Mucosa of rectum (tissue), 2 donors: Measurements from ENCODE around the gene RACGAP1.

ENCODE experiments used
- H3K27ac ChIP-seq, 2 donors: one replicate each; pipeline ENCODE4 v1.7.0; 2013; ENCODE audit warnings: inconsistent platforms in 2 of 2, low read depth in 2 of 2, low read length in 2 of 2
- H3K27me3 ChIP-seq, 2 donors: one replicate each; pipeline ENCODE4 v1.7.0; 2013; ENCODE audit warnings: low read length in 2 of 2; ENCODE audit not compliant: control insufficient read depth in 2 of 2, insufficient read depth in 2 of 2
- H3K36me3 ChIP-seq, 2 donors: one replicate each; pipeline ENCODE4 v1.7.0; 2013; ENCODE audit warnings: low read length in 2 of 2; ENCODE audit not compliant: control insufficient read depth in 2 of 2, insufficient read depth in 2 of 2
- H3K4me1 ChIP-seq, 2 donors: one replicate each; pipeline ENCODE4 v1.7.0; 2013; ENCODE audit warnings: low read length in 2 of 2, mild to moderate bottlenecking in 1 of 2; ENCODE audit not compliant: control insufficient read depth in 2 of 2, insufficient read depth in 2 of 2
- H3K4me3 ChIP-seq, 2 donors: one replicate each; pipeline ENCODE4 v1.7.0; 2013; ENCODE audit warnings: low read length in 2 of 2
- H3K9ac ChIP-seq, 2 donors: one replicate each; pipeline ENCODE4 v1.7.0; 2013; ENCODE audit warnings: low read length in 2 of 2, low read depth in 1 of 2, mild to moderate bottlenecking in 1 of 2
- H3K9me3 ChIP-seq, 2 donors: one replicate each; pipeline ENCODE4 v1.7.0; 2013; ENCODE audit warnings: low read length in 2 of 2; ENCODE audit not compliant: control insufficient read depth in 2 of 2
- donor health status: healthy.
- donor health status: Normal muscosa, but diverticular disease.

The RACGAP1 gene

GRCh38 chr12:50055831-50056638 lies 30.7 kb upstream of the RACGAP1 start:
- H3K9me3 ChIP-seq = no peaks in the 10 kb centered on the region
- H3K4me1 ChIP-seq = peaks cover 8 to 12% of the 10 kb centered on the region in 2 donors
- no peaks in the 10 kb centered on the region for H3K36me3 ChIP-seq
- H3K27me3 ChIP-seq = peaks cover 12 to 14% of the 10 kb centered on the region in 2 donors
- H3K27ac ChIP-seq = no peak overlapping the region
- H3K4me3 ChIP-seq = no peak overlapping the region
- no peak overlapping the region for H3K9ac ChIP-seq

- Histone ChIP-seq H3K9me3 (no peaks in the 10 kb centered on the region), H3K27ac (no peak overlapping the region), H3K27me3 (peaks cover 14 to 19% of the 10 kb centered on the region in 2 donors), H3K4me1 (peaks cover 9 to 14% of the 10 kb centered on the region in 2 donors), H3K9ac (no peak overlapping the region), H3K4me3 (no peak overlapping the region), H3K36me3 (no peaks in the 10 kb centered on the region)
Observed at GRCh38 chr12:50053583-50053982, 28.3 kb upstream of the RACGAP1 start.

GRCh38 chr12:50052964-50053363 lies 27.7 kb upstream of the RACGAP1 start:
- Histone ChIP-seq H3K9ac (no peak overlapping the region), H3K27ac (no peak overlapping the region), H3K4me1 (peaks cover 9 to 14% of the 10 kb centered on the region in 2 donors), H3K9me3 (no peaks in the 10 kb centered on the region), H3K4me3 (no peak overlapping the region), H3K27me3 (peaks cover 14 to 19% of the 10 kb centered on the region in 2 donors), H3K36me3 (no peaks in the 10 kb centered on the region)

- peaks cover 14 to 19% of the 10 kb centered on the region in 2 donors for H3K27me3 ChIP-seq
- H3K4me1 ChIP-seq = peaks cover 9 to 14% of the 10 kb centered on the region in 2 donors
- no peaks in the 10 kb centered on the region for H3K9me3 ChIP-seq
- no peaks in the 10 kb centered on the region for H3K36me3 ChIP-seq
- no peak overlapping the region for H3K27ac ChIP-seq
- no peak overlapping the region for H3K9ac ChIP-seq
- H3K4me3 ChIP-seq = no peak overlapping the region
Observed at GRCh38 chr12:50052544-50052943, 27.2 kb upstream of the RACGAP1 start.

- Histone ChIP-seq H3K9ac (no peak overlapping the region), H3K36me3 (no peaks in the 10 kb centered on the region), H3K4me3 (no peak overlapping the region), H3K27me3 (peaks cover 5 to 11% of the 10 kb centered on the region in 2 donors), H3K9me3 (no peaks in the 10 kb centered on the region), H3K27ac (no peak overlapping the region), H3K4me1 (peaks cover 5 to 6% of the 10 kb centered on the region in 2 donors)
Observed at GRCh38 chr12:50051101-50051806, 26.0 kb upstream of the RACGAP1 start.

- Histone ChIP-seq H3K4me1 (peaks cover 2 to 3% of the 10 kb centered on the region in 2 donors), H3K27ac (no peak overlapping the region), H3K27me3 (peaks cover 0 to 11% of the 10 kb centered on the region in 2 donors), H3K9ac (no peak overlapping the region), H3K36me3 (no peaks in the 10 kb centered on the region), H3K9me3 (no peaks in the 10 kb centered on the region), H3K4me3 (peak overlapping the region in 1 of 2 donors; percentile 27)
Observed at GRCh38 chr12:50050410-50051098, 25.3 kb upstream of the RACGAP1 start.

- Histone ChIP-seq H3K9me3 (no peaks in the 10 kb centered on the region), H3K36me3 (no peaks in the 10 kb centered on the region), H3K27me3 (peaks cover 0 to 11% of the 10 kb centered on the region in 2 donors), H3K9ac (no peak overlapping the region), H3K4me1 (peaks cover 2 to 3% of the 10 kb centered on the region in 2 donors), H3K4me3 (no peak overlapping the region), H3K27ac (no peak overlapping the region)
Observed at GRCh38 chr12:50050119-50050385, 24.8 kb upstream of the RACGAP1 start.

GRCh38 chr12:50049254-50050118 lies 24.2 kb upstream of the RACGAP1 start:
- peaks cover 0 to 11% of the 10 kb centered on the region in 2 donors for H3K27me3 ChIP-seq
- H3K4me1 ChIP-seq = peaks cover 2 to 3% of the 10 kb centered on the region in 2 donors
- H3K36me3 ChIP-seq = no peaks in the 10 kb centered on the region
- H3K27ac ChIP-seq = no peak overlapping the region
- no peaks in the 10 kb centered on the region for H3K9me3 ChIP-seq
- H3K4me3 ChIP-seq = no peak overlapping the region
- no peak overlapping the region for H3K9ac ChIP-seq

GRCh38 chr12:50047693-50048250 lies 22.5 kb upstream of the RACGAP1 start:
- Histone ChIP-seq H3K9ac (no peak overlapping the region), H3K27ac (no peak overlapping the region), H3K4me1 (peaks cover 2 to 3% of the 10 kb centered on the region in 2 donors), H3K36me3 (no peaks in the 10 kb centered on the region), H3K4me3 (no peak overlapping the region), H3K27me3 (peaks cover 0 to 10% of the 10 kb centered on the region in 2 donors), H3K9me3 (no peaks in the 10 kb centered on the region)
